Stimulated activated CD8-positive, alpha-beta memory T cell treated with anti-CD3 and anti-CD28 coated beads, Interleukin-2, amount 100 ng/mL, for 1 hour (primary cell): Measurements from ENCODE around the gene ZNF655.

Experiments
- DNase-seq, 2 donors: peaks; one replicate each; pipeline ENCODE4 v3.0.0-alpha.2; 2020; ENCODE audit warnings: low read depth in 2 of 2

Gene ZNF655

GRCh38 chr7:99606531-99606930 is 48.1 kb downstream of the ZNF655 start:
- DNase-seq = no peak

- no peak for DNase-seq
These were observed 49.1 kb downstream of the ZNF655 start for GRCh38 chr7:99607548-99607947.

- DNase-seq = no peak
These were observed 56.1 kb downstream of the ZNF655 start for GRCh38 chr7:99614495-99614894.

GRCh38 chr7:99615989-99616358 is 57.5 kb downstream of the ZNF655 start:
- no peak for DNase-seq

GRCh38 chr7:99616359-99617191 is 58.1 kb downstream of the ZNF655 start, which contains the start of gene ZSCAN25:
TSS of gene ZSCAN25 (plus strand) at chr7:99616946. CDS start at chr7:99619607, 2,661 bp downstream.
- DNase-seq = peak; percentile 67 to 75

GRCh38 chr7:99617192-99617781 is 58.8 kb downstream of the ZNF655 start:
- DNase-seq = no peak

- no peak for DNase-seq
These were observed 60.3 kb downstream of the ZNF655 start for GRCh38 chr7:99618726-99619125.

- DNase-seq = no peak
These were observed 61.2 kb downstream of the ZNF655 start for GRCh38 chr7:99619571-99620130.

GRCh38 chr7:99621271-99621670 is 62.8 kb downstream of the ZNF655 start:
- DNase-seq = no peak

GRCh38 chr7:99622596-99622995 is 64.2 kb downstream of the ZNF655 start:
- DNase-seq = no peak

- DNase-seq = no peak
These were observed 64.8 kb downstream of the ZNF655 start for GRCh38 chr7:99623091-99623693.

GRCh38 chr7:99623702-99624447 is 65.4 kb downstream of the ZNF655 start:
- DNase-seq = no peak

GRCh38 chr7:99624484-99624883 is 66.0 kb downstream of the ZNF655 start:
- peak; percentile 40 to 41 for DNase-seq

- DNase-seq = no peak
These were observed 66.9 kb downstream of the ZNF655 start for GRCh38 chr7:99625321-99625720.

- DNase-seq = no peak
These were observed 67.5 kb downstream of the ZNF655 start for GRCh38 chr7:99625961-99626360.
